Activated CD8-positive, alpha-beta T cell treated with anti-CD3 and anti-CD28 coated beads for 36 hours (primary cell): ENCODE measurements around the gene KCP. TPM values are rescaled to one million over a fixed set of nuclear protein-coding genes. Genes with fewer than 3 reads are reported as not detected.

Experiments
- ATAC-seq: fragments of 200-7000 bp; cut with Tn5 transposase; one replicate; pipeline ENCODE4 v1.10.0; 2021; ENCODE audit warnings: mild to moderate bottlenecking, moderate library complexity
- CTCF ChIA-PET: fragments of 350-600 bp; sonication (Branson Sonifier 250); formaldehyde crosslinking; loops from one replicate; lab custom pipeline; 2021; ENCODE audit warnings: antibody characterized with exemption; lab: Charles Lee
- POLR2A ChIA-PET: fragments of 350-600 bp; sonication (Branson Sonifier 250); formaldehyde crosslinking; loops from one replicate; lab custom pipeline; 2021; ENCODE audit warnings: antibody characterized with exemption; lab: Charles Lee
- DNase-seq: peaks from one replicate; pipeline ENCODE4 v3.0.0-alpha.2; 2020
- H3K27ac Mint-ChIP-seq: one replicate; pipeline ENCODE4 v1.8.0; 2021; ENCODE audit warnings: mild to moderate bottlenecking, mixed read lengths
- H3K27me3 Mint-ChIP-seq: one replicate; pipeline ENCODE4 v1.8.0; 2021; ENCODE audit warnings: mixed read lengths
- H3K36me3 Mint-ChIP-seq: one replicate; pipeline ENCODE4 v1.8.0; 2021; ENCODE audit warnings: low read depth, mixed read lengths
- H3K4me1 Mint-ChIP-seq: one replicate; pipeline ENCODE4 v1.8.0; 2021; ENCODE audit warnings: low read depth, mixed read lengths
- H3K4me3 Mint-ChIP-seq: one replicate; pipeline ENCODE4 v1.8.0; 2021; ENCODE audit warnings: mild to moderate bottlenecking, moderate library complexity, mixed read lengths
- H3K9me3 Mint-ChIP-seq: one replicate; pipeline ENCODE4 v1.8.0; 2021; ENCODE audit warnings: mixed read lengths
- CTCF ChIP-seq: fragments of 200-600 bp; IDR thresholded peaks from one replicate; pipeline ENCODE4 v1.8.0; 2022; ENCODE audit warnings: antibody characterized with exemption, mild to moderate bottlenecking
- intact Hi-C: fragments of 100-400 bp; cut with micrococcal nuclease; formaldehyde crosslinking; loops from one replicate; pipeline ENCODE4 v1.10.0; 2022
- total RNA-seq, 2 experiments: library from RNA; stranded (reverse); gene quantifications; one replicate each; pipeline ENCODE4 v1.2.3, GENCODE V29; 2021

KCP gene
- total RNA-seq, 2 experiments from 2014 or later: not detected

DNA sequence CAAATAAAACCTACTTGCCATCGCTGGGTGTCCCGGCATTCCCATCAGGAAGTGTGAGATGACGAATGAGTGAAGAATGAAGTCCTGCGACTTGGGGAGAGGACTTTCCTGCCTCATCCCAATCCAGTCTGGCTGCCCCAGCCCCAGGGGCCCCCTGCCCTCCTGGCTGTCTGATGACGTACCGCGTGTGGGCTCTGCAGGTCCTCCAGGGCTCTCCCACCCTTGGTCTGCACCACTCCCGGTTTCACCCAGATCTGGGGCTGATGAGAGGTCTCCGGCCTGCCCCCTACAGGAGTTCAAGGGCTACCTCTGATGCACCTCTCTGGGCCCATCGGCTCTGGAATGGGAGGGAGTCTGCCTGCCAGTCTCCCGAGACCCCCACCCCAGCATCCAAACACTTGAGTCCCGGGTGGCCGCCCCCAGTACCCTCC lies 38.1 kb downstream of the KCP start:
- Mint-ChIP-seq H3K9me3 (no peaks in the 10 kb centered on the region), H3K27me3 (peaks cover 3% of the 10 kb centered on the region), H3K4me1 (peaks cover 6% of the 10 kb centered on the region), H3K4me3 (no peak overlapping the region), H3K27ac (no peak overlapping the region), H3K36me3 (peaks cover 2% of the 10 kb centered on the region)
- POLR2A ChIA-PET: interaction anchor here (0.8 kb wide), 1 partner anchor 110 kb away, joined by 3 read pairs; no protein-coding TSS in a partner anchor
- CTCF ChIA-PET: interaction anchor here (1.0 to 3.5 kb wide), 4 partner anchors 8 to 10 kb away, joined by 3 to 20 read pairs (median 12); partner anchors contain the start of gene ATP6V1F
- no peak for TF ChIP-seq CTCF
- DNase-seq: peak; percentile 20
- no peak for ATAC-seq
- intact Hi-C loops: loop anchor here (10.0 kb wide), 1 partner anchor 258 kb away; no protein-coding TSS in a partner anchor

DNA sequence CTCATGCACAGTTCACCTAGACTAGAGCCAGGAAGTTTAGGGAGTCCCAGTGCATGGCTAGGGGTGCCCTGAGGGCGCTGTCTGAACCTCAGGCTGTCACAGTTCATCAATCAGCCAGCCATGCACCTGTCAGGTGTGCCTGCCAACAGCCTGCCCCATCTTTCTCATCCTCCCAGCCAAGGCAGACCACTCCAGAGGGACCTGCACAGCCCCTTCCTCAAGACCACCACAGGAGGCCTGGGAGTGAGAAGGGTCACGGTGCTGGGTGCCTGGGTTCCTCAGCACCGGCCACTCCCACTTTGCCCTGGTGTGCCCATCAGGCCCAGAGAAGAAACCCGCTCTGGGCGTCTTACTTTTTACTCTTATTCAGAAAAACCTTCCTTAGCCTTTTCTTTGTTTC lies 39.5 kb downstream of the KCP start:
- ChIA-PET CTCF (interaction anchor here (1.0 to 3.3 kb wide), 2 partner anchors 12 to 37 kb away, joined by 3 to 20 read pairs; no protein-coding TSS in a partner anchor), POLR2A (no interaction called here)
- no peak for TF ChIP-seq CTCF
- intact Hi-C loops: loop anchor here (10.0 kb wide), 1 partner anchor 256 kb away; no protein-coding TSS in a partner anchor
- Mint-ChIP-seq H3K4me1 (peaks cover 6% of the 10 kb centered on the region), H3K27ac (no peak overlapping the region), H3K9me3 (no peaks in the 10 kb centered on the region), H3K27me3 (peaks cover 3% of the 10 kb centered on the region), H3K4me3 (peak overlapping the region; percentile 9), H3K36me3 (peaks cover 2% of the 10 kb centered on the region)
- DNase-seq (no peak), ATAC-seq (no peak)

DNA sequence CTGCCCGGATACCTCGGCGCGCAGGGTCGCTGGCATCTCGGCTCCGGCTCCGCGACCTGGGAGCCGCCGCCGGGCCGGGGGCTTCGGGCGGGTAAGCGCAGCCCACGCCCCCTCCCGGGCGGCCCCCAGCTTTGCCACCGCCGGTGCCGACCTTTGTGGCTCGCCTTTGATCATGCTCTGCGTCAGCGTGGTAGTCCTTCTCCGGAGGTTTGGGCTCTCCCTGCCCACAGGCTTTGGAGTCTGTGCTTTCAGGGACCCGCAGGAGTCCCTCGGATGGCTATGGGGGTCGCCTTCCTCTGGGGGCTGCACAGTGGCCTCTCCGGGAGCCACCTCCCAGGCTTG lies 40.6 kb downstream of the KCP start:
- ChIA-PET CTCF (interaction anchor here (1.1 to 3.3 kb wide), 4 partner anchors 13 to 85 kb away, joined by 3 to 26 read pairs (median 12); no protein-coding TSS in a partner anchor), POLR2A (interaction anchor here (1.0 kb wide), 2 partner anchors 11 to 37 kb away, joined by 3 to 4 read pairs; no protein-coding TSS in a partner anchor)
- intact Hi-C loops: loop anchor here (10.0 kb wide), 1 partner anchor 255 kb away; no protein-coding TSS in a partner anchor
- Mint-ChIP-seq H3K27me3 (peaks cover 3% of the 10 kb centered on the region), H3K9me3 (no peaks in the 10 kb centered on the region), H3K4me1 (peaks cover 12% of the 10 kb centered on the region), H3K27ac (no peak overlapping the region), H3K4me3 (peak overlapping the region; percentile 59), H3K36me3 (peaks cover 7% of the 10 kb centered on the region)
- no peak for TF ChIP-seq CTCF
- peak; percentile 58 for ATAC-seq
- peak; percentile 46 for DNase-seq

GRCh38 chr7:128869138-128869943 lies 41.2 kb downstream of the KCP start:
- ChIA-PET POLR2A (interaction anchor here (0.5 to 1.6 kb wide), 9 partner anchors 12 to 131 kb away, joined by 3 to 4 read pairs (median 3); no protein-coding TSS in a partner anchor), CTCF (interaction anchor here (1.0 to 3.3 kb wide), 6 partner anchors 10 to 223 kb away, joined by 3 to 26 read pairs (median 3); no protein-coding TSS in a partner anchor)
- peak; percentile 52 for DNase-seq
- peaks cover 16% of the 10 kb centered on the region for H3K4me1 Mint-ChIP-seq
- peaks cover 3% of the 10 kb centered on the region for H3K27me3 Mint-ChIP-seq
- H3K9me3 Mint-ChIP-seq: no peaks in the 10 kb centered on the region
- H3K36me3 Mint-ChIP-seq: peaks cover 8% of the 10 kb centered on the region
- no peak overlapping the region for H3K27ac Mint-ChIP-seq
- intact Hi-C loops: no loop called here
- ATAC-seq: peak; percentile 85
- peak overlapping the region; percentile 50 for H3K4me3 Mint-ChIP-seq
- no peak for TF ChIP-seq CTCF
